ENCODE results near the gene KNSTRN. TPM values are rescaled to one million over a fixed set of nuclear protein-coding genes. Genes with fewer than 3 reads are reported as not detected.

Gene KNSTRN
- polyA plus RNA-seq, 2 of the 4 experiments (the other 2 are of a cell fraction): 48.0 to 50.3 TPM

- H3K27ac ChIP-seq: no peak overlapping the region
- DNase-seq (ENCODE audit: low read depth in 1 of 2, low spot score in 1 of 2) (no peak), ATAC-seq (no peak), FAIRE-seq (no peak)
- POLR2A ChIA-PET: no interaction called here
- CTCF ChIA-PET: interaction anchor here (0.9 to 9.5 kb wide), 7 partner anchors 10 to 95 kb away, joined by 3 to 135 read pairs (median 6); partner anchors contain the start of genes CCDC9B and IVD
- WGBS (ENCODE audit: missing lambda C conversion rate): 78% methylated on average over 5 of the region's 13 CpGs
- no peak for TF ChIP-seq TP53 (CRISPR knock-in tag; IDR thresholded peaks at IDR 0.05)
- no peak for TF ChIP-seq HES2 (IDR thresholded peaks at IDR 0.05)
- TF ChIP-seq HEYL (CRISPR knock-in tag; IDR thresholded peaks at IDR 0.05): no peak
- TF ChIP-seq RFX5 (IDR thresholded peaks at IDR 0.05): no peak
- no peak for TF ChIP-seq FOXS1 (CRISPR knock-in tag; IDR thresholded peaks at IDR 0.05)
- 0 out of 3 replicates have a peak, but pooled peaks cover 7% of the 10 kb centered on the region for H3K4me1 ChIP-seq
- H3K4me2 ChIP-seq: no peak overlapping the region
- no peaks in the 10 kb centered on the region for H3K9me3 ChIP-seq
- H3K4me3 ChIP-seq: no peak overlapping the region
Measured at GRCh38 chr15:40369971-40370370, 12.6 kb upstream of the KNSTRN start.

DNA sequence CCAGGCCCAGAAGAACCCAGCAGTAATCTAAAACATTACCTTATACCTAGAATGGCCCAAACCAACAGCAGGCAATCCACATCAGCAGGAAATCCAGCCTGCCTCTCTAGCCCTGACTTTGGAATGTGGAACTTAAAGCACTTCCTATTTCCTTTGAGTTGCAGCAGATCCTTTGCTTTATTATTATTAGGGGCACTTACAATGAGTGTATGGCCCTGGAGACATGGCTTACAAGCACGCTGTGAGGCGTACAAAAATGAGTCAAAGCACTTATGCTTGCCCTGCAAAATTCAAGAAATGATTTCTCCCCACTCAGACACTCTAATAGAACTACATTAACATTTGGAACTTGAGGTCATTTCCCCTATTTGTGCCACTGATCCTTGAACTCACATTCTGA, 9.5 kb upstream of the KNSTRN start:
- DNase-seq (ENCODE audit: low read depth in 1 of 2, low spot score in 1 of 2) (no peak), FAIRE-seq (no peak), ATAC-seq (no peak)
- no peak overlapping the region for H3K4me2 ChIP-seq
- WGBS (ENCODE audit: missing lambda C conversion rate): 87% methylated on average over 2 of the region's 2 CpGs
- 0 out of 3 replicates have a peak, but pooled peaks cover 3% of the 10 kb centered on the region for H3K4me1 ChIP-seq
- H3K27ac ChIP-seq: no peak overlapping the region
- H3K4me3 ChIP-seq: no peak overlapping the region
- CTCF ChIA-PET: no interaction called here
- POLR2A ChIA-PET: no interaction called here
- TF ChIP-seq KDM5A (IDR thresholded peaks at IDR 0.05): no peak
- TF ChIP-seq MAFK (IDR thresholded peaks at IDR 0.05; ENCODE audit: partially characterized antibody): no peak
- no peak for TF ChIP-seq NFE2L2 (conservative IDR thresholded peaks at IDR 0.05; ENCODE audit: low read length)
- TF ChIP-seq, protein P1, sequence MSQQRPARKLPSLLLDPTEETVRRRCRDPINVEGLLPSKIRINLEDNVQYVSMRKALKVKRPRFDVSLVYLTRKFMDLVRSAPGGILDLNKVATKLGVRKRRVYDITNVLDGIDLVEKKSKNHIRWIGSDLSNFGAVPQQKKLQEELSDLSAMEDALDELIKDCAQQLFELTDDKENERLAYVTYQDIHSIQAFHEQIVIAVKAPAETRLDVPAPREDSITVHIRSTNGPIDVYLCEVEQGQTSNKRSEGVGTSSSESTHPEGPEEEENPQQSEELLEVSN (IDR thresholded peaks at IDR 0.05; ENCODE audit: borderline replicate concordance, low read depth): no peak
- no peak for TF ChIP-seq MAZ (IDR thresholded peaks at IDR 0.05; ENCODE audit: borderline replicate concordance, low read depth, low read length)
- TF ChIP-seq HEYL (CRISPR knock-in tag; IDR thresholded peaks at IDR 0.05): no peak
- TF ChIP-seq PHF8 (IDR thresholded peaks at IDR 0.05; ENCODE audit: borderline replicate concordance, low read depth): no peak
- no peak for TF ChIP-seq CBX8 (IDR thresholded peaks at IDR 0.05)
- no peak for TF ChIP-seq JUNB (IDR thresholded peaks at IDR 0.05)
- no peak for TF ChIP-seq KDM1A (IDR thresholded peaks at IDR 0.05; ENCODE audit: low read depth)
- TF ChIP-seq EHMT2 (IDR thresholded peaks at IDR 0.05; ENCODE audit: low read depth): no peak
- no peak for TF ChIP-seq HOXB5 (CRISPR knock-in tag; IDR thresholded peaks at IDR 0.05)
- TF ChIP-seq MYC (IDR thresholded peaks at IDR 0.05; ENCODE audit: borderline replicate concordance, low read length): no peak
- no peak for TF ChIP-seq HES2 (IDR thresholded peaks at IDR 0.05)
- TF ChIP-seq HOXA7 (CRISPR knock-in tag; IDR thresholded peaks at IDR 0.05): no peak
- no peak for TF ChIP-seq RAD21 (conservative IDR thresholded peaks at IDR 0.05 in 1 of 2, IDR thresholded peaks at IDR 0.05 in 1 of 2)
- TF ChIP-seq EP300 (IDR thresholded peaks at IDR 0.05): no peak
- TF ChIP-seq CBX2 (IDR thresholded peaks at IDR 0.05; ENCODE audit: borderline replicate concordance, low read depth): no peak
- TF ChIP-seq HOXB13 (CRISPR knock-in tag; IDR thresholded peaks at IDR 0.05; ENCODE audit: low read depth): no peak
- no peaks in the 10 kb centered on the region for H3K9me3 ChIP-seq

DNA sequence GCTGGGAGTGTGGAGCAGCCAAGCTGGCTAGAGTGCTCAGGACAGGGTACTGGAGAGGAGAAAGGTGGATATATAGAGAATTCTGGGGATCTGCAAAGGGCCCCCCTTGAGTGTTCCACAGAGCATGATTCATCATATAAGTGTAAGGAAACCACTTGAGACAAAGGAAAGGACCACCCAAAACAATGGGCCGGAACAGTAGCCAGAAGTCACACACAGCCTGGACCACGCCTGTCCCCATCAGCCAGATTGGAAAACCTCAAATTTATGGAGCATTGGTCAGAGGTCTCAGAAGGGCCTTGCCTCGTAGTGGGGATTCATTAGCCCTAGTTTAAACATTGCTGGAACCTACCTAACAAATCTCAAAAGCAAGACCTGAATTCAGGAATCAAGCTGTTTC, 4.9 kb upstream of the KNSTRN start:
- no peak overlapping the region for H3K4me2 ChIP-seq
- ChIA-PET CTCF (interaction anchor here (2.5 to 3.5 kb wide), 3 partner anchors 10 to 33 kb away, joined by 8 to 14 read pairs (median 12); no protein-coding TSS in a partner anchor), POLR2A (no interaction called here)
- DNase-seq (ENCODE audit: low read depth in 1 of 2, low spot score in 1 of 2): no peak
- peaks cover 19% of the 10 kb centered on the region for H3K4me1 ChIP-seq
- H3K27ac ChIP-seq: no peak overlapping the region
- 88% methylated on average over 3 of the region's 3 CpGs for WGBS (ENCODE audit: missing lambda C conversion rate)
- H3K9me3 ChIP-seq: no peaks in the 10 kb centered on the region
- TF ChIP-seq RNF2 (IDR thresholded peaks at IDR 0.05; ENCODE audit: borderline replicate concordance, low read depth) (no peak), HDAC2 (IDR thresholded peaks at IDR 0.05) (no peak), POLR2A (IDR thresholded peaks at IDR 0.05; ENCODE audit: low read length) (no peak), HOXB5 (CRISPR knock-in tag; IDR thresholded peaks at IDR 0.05) (no peak), GATA3 (IDR thresholded peaks at IDR 0.05; ENCODE audit: borderline replicate concordance) (no peak), RAD21 (conservative IDR thresholded peaks at IDR 0.05 in 1 of 2, IDR thresholded peaks at IDR 0.05 in 1 of 2) (no peak), RARB (CRISPR knock-in tag; IDR thresholded peaks at IDR 0.05) (no peak), FOXS1 (CRISPR knock-in tag; IDR thresholded peaks at IDR 0.05) (no peak)
- no peak for FAIRE-seq
- no peak for ATAC-seq
- no peak overlapping the region for H3K4me3 ChIP-seq

Measured in A549 (cell line).